Neural progenitor cell (in vitro differentiated cells): ENCODE measurements around the gene APLF.

ENCODE experiments used
- CTCF ChIP-seq: fragments of 200-600 bp; sonication (generic); IDR thresholded peaks from 2 replicates; pipeline ENCODE4 v1.5.1; 2017; ENCODE audit warnings: antibody characterized with exemption, mild to moderate bottlenecking
- EZH2 ChIP-seq: fragments of 200-600 bp; sonication (generic); IDR thresholded peaks from 2 replicates; pipeline ENCODE4 v1.6.1; 2017; ENCODE audit warnings: antibody characterized with exemption, mild to moderate bottlenecking, moderate library complexity
- EZH2phosphoT487 ChIP-seq: fragments of 200-600 bp; sonication (generic); IDR thresholded peaks from 2 replicates; pipeline ENCODE4 v1.6.1; 2017; ENCODE audit warnings: antibody characterized with exemption

GRCh38 chr2:68465081-68465916 lies 2.1 kb upstream of the APLF start:
- no peak for TF ChIP-seq CTCF
- no peak for TF ChIP-seq EZH2
- TF ChIP-seq EZH2phosphoT487: no peak
